Measurements from ENCODE around the gene C11orf16.
"Not testable (repeated sequence)": the region's sequence is repeated elsewhere in the genome, so short reads cannot be mapped to it uniquely, and the experiment has no call there.

- not testable (repeated sequence) for TF ChIP-seq POLR2A, CTCF (IDR thresholded peaks at IDR 0.05)
These were observed 46.6 kb upstream of the C11orf16 start for GRCh38 chr11:8979365-8979764.
